Non-pigmented ciliary epithelial cell (primary cell): ENCODE measurements around the gene C10orf90.

Source experiments
- DNase-seq: peaks from one replicate; pipeline ENCODE4 v3.0.0-alpha.2; 2010; ENCODE audit warnings: low read depth

Gene C10orf90

DNA sequence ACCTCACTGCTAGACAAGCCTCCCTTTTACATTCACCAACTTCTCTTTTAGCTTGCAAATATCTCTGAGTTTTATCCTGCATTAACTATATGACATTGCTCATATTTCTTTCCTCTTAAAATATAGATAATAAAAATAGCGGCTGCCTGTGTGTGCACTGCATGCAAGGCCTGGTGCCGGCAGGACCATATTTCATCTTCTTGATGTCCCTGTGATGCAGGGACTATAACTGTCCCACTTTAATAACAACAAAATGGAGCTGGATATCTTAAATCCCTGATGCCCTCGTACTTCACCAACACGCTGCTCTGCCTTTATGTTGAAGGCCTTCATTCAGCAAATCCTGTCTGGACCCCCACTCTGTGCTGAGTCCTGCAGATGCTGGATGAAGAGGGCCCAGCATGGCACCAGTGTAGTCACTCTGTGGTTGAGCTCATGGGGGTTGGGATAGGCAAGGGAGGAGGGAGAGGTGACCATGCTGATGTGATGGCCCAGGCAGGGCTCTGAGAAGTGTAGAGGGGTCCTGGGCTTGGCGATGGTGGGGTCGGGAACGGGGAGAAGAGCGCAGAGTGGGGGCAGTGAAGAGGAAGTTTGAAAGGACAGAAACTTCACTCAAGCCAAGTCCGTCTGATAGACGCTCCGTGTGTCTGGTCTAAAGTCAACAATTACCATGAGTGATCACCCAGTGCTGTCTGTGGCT, 40.4 kb downstream of the C10orf90 start:
- DNase-seq, result no peak

DNA sequence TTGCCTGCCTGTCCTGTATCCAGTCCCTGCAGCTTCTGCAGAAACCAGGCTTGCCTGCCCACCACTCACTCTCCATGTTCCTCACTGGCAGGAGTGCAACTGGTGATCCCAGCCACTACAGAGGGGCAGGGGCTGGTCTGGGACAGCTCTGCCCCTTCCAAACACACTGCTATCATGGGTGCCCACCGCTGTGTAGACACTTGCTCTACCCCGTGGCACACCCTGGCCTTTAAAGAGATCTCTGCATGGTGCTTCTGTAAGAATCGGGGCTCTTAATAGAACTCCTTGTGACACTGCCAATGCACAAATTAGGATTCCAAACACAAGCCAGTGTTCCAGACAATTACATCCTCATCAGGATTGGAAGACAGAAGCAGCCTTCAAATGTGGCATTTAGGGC, 41.7 kb downstream of the C10orf90 start:
- DNase-seq, result no peak

GRCh38 chr10:126621846-126622245, 48.6 kb downstream of the C10orf90 start:
- no peak for DNase-seq

DNA sequence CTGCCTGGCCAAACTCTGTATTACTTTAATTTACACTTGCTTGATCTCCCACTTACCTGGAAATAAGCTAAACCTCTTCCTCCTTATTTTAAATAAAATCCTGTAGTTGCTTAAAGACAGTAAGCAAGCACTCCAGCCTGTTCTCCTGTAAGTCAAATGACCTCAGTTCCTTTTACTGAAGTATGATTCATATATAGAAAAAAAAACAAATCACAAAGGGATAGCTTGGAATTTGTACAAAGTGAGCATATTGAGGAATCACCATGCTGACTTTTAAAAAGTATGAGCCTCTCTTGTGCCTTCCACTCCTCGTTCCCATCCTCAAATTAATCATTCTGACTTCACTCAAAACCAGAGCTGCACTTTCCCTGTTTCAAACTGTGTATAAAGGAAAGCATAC, 52.0 kb downstream of the C10orf90 start:
- no peak for DNase-seq

- no peak for DNase-seq
These were observed 52.8 kb downstream of the C10orf90 start for GRCh38 chr10:126617733-126618132.

DNA sequence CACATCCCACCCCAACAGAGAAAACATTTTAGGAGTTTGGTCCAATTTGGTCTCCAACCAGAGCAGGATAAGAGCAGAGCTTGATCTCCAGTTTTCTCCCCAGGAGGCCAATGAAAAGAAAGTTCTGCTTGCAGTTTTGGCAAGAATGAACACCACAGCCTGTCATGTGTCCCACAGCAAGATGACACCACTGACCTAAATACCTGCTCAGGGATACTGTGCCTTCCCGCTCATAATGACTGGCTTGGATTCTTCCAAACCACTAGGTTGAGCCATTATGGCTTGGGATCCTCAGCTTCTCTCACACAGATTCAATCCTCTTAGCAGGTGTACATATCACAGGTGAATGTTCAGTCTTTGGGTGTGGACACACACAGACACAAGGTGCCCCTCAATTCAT, 53.3 kb downstream of the C10orf90 start:
- DNase-seq, result no peak

DNA sequence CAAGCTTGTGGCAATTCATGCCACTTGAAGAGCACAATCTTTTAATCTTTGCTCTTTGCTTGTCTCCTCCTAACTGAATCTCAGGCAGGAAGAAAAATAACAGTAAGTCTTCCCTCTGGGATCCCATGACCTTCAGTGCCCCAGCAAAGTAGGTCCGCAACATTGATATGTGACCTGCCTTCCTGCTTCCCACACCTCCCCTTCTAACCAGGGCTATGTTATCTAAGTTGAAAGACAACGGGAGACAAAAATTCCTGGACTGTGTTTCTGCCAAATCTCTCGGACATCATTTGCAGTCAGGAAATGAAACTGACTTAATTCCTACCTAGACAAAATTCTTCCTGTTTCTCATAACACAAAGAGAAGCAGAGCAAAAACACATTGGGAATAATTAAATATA, 53.8 kb downstream of the C10orf90 start:
- DNase-seq, result no peak

- no peak for DNase-seq
These were observed 59.2 kb downstream of the C10orf90 start for GRCh38 chr10:126611303-126611702.

DNA sequence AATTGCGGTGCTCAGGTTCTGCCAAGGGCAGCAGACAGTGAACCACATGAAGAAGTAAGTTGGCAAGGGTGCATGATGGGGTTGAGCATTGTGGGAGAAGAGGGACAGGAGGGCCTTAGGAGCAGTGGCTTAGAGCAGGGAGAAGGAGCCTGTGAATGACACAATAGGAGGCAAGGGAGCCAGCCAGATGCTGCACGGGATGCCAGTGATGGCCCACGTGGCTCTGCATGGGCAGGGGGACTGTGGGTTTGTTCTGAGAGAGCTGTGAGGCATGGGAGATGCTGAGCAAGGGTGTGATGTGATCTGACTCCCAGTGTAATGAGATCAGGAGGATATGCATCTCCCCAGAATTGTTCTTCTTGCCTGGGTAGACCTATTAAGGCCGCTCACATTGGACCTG, 60.9 kb downstream of the C10orf90 start:
- no peak for DNase-seq

GRCh38 chr10:126599949-126600682, 70.4 kb downstream of the C10orf90 start:
- no peak for DNase-seq

DNA sequence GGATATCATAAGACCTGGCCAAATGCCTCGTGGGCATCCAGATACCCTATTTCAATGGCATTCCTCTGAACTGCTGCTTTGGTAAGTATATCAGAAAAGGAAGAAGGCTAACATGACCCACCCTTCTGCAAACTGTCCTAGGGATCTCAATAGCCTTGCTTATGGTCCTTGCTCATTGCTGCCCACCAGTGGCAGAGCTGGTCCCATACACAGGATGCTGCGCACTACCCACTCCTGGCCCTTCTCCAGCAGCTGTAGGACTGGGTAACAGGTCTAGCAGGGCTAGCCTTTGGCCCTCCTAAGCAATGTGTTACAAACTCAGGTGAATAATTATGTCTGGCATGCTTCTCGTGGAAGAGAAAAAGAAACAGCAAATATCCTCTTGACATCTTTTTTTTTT, 72.5 kb downstream of the C10orf90 start:
- no peak for DNase-seq

DNA sequence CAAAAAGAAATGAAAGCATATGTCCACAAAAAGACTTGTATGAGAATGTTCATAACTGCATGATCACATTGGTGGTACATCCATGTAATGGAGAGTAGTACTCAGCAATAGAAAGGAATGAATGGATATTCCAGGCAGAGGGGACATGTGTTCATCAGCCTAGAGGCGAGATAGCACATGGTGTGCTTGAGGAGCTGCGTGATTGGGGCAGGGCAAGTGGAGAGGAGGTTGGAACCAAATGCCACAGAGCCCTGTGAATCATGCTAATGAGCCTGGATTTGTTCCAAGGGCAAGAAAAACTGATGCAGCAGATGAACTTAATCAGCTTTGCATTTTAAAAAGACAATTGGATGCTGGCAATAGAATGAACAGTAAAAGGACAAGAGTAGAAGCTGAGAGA, 73.3 kb downstream of the C10orf90 start:
- no peak for DNase-seq

- no peak for DNase-seq
These were observed 73.9 kb downstream of the C10orf90 start for GRCh38 chr10:126596472-126597016.

GRCh38 chr10:126595160-126595559, 75.3 kb downstream of the C10orf90 start:
- DNase-seq, result no peak

DNA sequence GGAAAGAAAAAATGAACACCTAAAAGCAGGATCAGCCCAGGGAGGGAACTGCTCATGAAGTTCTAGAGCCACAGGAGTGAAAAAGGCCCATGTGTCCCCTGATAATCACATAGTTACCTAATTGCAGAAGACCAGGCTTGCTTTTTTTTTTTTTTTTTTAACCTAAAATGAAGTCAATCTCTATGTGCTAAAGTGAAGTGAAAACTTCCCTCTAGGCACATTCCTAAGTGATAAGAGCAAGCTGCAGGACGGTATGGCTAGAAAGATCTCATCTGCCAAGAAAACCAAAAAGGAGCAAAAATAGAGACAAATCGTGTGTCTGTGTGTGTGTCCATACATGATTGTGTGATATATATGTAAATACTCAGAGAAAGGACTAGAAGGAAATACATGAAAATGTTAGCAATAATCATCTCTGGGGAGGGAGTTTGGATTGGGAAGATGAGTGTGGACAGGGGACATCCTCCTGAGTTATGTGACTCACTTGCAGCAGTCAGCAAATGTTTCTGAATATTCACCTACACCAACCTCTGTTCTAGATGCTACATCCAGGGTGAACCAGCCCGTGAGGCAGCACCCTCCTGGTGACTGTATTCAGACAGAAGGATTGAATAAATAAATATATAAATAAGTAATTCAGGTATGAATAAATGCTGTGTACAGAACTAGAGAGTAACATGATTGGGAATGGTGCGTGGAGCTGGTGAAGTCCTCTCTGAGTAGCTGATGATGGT, 76.4 kb downstream of the C10orf90 start:
- DNase-seq, result no peak

GRCh38 chr10:126592901-126593300, 77.6 kb downstream of the C10orf90 start:
- no peak for DNase-seq

DNA sequence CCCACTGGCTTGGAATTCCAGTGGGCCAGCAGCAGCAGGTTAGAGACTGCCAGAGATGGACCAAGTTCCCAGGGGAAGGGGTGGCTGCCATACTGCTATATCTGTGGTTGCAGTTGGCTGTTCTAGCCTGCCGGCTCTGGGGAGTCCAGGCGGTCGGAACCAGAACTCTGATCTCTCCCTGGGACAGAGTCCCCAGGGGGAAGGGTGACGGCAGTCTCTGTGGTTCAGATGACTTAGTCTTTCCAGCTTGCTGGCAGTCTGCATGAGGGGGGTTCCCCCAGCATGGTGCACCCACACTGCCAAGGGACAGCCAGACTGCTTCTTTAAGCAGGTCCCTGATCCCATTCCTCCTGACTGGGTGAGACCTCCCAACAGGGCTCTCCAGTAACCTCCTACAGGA, 82.5 kb downstream of the C10orf90 start:
- DNase-seq, result no peak

DNA sequence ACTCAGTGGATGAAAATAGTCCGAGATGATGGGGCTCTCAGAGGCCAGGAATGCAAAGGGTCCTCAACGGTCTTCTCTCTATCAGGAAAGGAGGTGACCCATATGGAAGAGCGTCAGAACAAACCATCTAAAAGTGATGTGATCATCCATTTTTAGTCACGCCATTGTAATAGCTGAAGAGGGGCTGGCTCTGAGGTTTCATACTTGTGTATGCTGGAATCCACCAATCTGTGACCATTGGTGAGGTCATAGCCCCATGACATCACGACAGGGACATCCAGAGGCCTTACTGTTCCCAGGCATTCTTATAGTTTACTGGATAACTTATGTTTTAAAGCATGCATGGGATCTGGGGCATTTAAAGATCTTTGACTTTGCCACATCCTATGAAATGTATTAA, 83.6 kb downstream of the C10orf90 start:
- no peak for DNase-seq

DNA sequence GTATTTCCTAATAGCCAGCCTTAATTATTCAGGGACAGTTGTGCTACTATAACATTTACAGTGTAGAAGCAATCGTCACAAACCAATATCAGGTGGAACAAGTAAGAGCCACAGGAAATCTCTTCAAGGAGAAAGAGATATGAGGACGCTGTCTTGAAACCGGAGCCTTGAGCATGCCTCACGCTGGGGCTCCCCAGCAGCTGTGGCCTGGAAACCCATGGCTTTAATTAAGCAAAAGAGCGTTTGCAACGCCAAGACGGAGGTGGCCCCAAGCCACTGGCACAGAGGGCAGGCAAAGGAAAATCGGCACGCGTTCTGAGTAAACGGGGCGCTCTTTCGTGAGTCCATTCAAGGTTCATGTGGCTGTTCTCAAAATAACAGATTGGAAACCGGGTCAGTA, 84.4 kb downstream of the C10orf90 start:
- no peak for DNase-seq

GRCh38 chr10:126585249-126586017, 85.1 kb downstream of the C10orf90 start:
- no peak for DNase-seq

DNA sequence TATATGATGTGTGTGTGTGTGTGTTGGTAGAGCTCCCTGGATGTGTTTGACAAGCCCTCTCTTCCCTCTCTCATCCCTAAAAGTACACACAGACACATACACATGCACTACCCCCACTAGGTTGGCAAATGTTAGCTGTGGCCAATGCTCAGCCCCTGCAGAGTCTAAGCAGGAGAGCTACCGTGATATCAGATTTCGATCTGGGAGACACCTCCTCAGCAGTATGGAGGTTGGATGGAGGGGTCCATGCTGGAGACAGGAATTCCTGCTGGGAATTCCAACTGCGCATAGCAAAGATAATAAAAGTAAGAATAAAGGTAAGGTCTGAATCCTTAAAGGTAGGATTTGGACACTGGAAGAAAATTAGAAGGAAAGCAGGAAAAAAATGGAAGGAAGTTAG, 85.7 kb downstream of the C10orf90 start:
- no peak for DNase-seq

DNA sequence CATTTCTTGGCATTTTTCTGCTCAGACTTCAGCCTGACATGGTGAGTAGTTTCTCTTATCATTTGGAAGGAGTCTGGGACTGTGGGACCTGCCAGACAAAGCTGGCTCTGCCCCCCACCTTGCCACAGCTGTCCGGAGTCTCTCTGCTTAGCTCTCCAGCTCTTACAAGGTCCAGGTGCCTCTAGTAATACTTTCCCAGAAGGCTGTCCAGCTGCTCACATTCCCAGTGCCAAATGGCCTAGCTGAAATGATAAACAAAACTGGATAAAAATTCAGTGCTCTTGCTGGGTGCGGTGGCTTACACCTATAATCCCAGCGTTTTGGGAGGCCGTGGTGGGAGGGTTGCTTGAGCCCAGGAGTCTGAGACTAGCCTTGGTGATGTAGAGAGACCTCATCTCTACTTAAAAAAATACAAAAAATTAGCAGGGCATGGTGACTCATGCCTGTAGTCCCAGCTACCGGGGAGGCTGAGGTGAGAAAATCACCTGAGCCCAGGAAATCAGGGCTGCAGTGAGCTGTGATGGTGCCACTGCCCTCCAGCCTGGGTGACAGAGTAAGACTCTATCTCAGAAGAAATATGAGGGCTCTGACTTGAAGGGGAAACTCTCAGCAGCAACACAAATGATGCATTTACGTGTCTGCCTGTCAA, 86.8 kb downstream of the C10orf90 start:
- DNase-seq, result no peak
